ENCODE measurements around the gene GPR68.

The GPR68 gene

DNA sequence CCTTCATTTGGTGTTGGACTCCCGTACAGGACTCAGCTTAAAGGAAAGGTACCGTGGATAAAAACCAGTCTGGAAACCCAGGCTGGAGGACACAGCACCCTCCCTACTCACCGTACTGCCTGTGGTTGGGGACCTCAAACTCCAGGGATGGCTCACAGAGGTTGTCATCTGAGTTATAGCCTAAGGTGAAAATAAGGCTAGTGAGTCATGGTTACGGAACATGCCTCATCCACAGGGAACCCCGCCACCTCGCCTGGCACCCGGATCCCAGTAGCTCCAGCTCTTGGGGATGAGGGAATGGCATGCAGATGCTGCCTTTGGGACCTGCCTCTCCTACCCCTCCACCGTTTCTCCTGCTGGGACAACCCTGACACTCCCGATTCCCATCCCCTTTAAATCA, 36.8 kb upstream of the GPR68 start:
- TF ChIP-seq, protein P1, sequence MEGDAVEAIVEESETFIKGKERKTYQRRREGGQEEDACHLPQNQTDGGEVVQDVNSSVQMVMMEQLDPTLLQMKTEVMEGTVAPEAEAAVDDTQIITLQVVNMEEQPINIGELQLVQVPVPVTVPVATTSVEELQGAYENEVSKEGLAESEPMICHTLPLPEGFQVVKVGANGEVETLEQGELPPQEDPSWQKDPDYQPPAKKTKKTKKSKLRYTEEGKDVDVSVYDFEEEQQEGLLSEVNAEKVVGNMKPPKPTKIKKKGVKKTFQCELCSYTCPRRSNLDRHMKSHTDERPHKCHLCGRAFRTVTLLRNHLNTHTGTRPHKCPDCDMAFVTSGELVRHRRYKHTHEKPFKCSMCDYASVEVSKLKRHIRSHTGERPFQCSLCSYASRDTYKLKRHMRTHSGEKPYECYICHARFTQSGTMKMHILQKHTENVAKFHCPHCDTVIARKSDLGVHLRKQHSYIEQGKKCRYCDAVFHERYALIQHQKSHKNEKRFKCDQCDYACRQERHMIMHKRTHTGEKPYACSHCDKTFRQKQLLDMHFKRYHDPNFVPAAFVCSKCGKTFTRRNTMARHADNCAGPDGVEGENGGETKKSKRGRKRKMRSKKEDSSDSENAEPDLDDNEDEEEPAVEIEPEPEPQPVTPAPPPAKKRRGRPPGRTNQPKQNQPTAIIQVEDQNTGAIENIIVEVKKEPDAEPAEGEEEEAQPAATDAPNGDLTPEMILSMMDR (conservative IDR thresholded peaks at IDR 0.05; ENCODE audit: control insufficient read depth, insufficient read depth, low read depth, low read length): no peak
- peak; percentile 40 for DNase-seq (ENCODE audit: low read depth)
- no peak overlapping the region for H3K4me3 ChIP-seq (ENCODE audit: control insufficient read depth, low read depth, low read length)

DNA sequence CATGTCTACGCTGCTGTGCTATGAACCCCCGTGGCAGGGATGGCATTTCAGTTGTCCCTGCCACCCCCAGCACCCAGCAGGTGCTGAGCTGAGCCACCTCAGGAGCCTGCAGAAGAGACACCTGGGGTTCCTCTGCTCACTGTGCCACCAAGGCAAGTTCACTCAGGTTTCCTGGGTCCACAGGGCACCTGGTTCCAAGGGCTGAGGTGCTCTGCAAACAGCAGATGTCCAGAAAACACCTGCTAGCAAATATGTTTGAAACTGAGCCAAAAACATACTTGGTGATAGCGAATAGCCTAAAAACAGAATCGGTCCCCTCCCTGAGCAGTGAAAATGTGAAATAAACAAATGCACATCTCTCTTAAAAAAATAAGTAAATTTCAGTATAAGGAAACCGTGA, 35.6 kb upstream of the GPR68 start:
- no peak for DNase-seq (ENCODE audit: low read depth)
- no peak overlapping the region for H3K4me3 ChIP-seq (ENCODE audit: control insufficient read depth, low read depth, low read length)
- TF ChIP-seq, protein P1 (conservative IDR thresholded peaks at IDR 0.05; ENCODE audit: control insufficient read depth, insufficient read depth, low read depth, low read length): no peak

DNA sequence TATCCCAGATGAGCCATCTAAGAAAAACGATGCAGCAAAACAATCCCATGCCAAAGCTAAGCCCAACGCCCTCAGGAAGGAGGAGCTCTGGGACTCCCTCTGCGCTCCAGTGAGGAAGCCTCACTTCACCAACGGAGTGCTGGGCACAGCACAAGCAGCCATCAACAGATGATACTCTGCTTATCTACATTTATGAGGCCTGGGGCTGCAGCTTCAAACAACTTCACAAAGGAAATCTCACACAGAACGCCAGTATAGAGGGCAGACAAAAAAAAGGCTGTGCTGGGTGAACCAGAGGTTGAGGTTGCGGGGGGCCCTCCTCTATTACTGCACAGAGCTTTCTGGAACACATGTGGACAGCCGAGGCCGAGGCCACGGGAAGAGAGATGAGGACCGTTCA, 34.9 kb upstream of the GPR68 start:
- TF ChIP-seq, protein P1 (conservative IDR thresholded peaks at IDR 0.05; ENCODE audit: control insufficient read depth, insufficient read depth, low read depth, low read length): no peak
- no peak overlapping the region for H3K4me3 ChIP-seq (ENCODE audit: control insufficient read depth, low read depth, low read length)
- no peak for DNase-seq (ENCODE audit: low read depth)

DNA sequence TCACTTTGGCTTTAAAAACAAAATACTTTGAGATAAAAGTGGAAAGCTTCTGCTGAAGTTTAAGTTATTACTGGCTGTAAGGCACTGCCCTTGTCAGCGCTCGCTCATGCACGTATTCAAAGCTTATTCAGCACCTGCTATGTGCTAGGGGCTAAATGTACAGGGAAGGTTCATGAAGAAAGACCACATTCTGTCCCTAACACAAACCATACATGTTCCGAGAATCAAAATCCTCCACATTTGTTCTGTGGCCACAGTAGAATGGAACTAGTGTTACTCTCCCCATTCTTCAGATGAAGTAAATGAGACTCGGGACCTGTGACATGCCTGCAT, 33.8 kb upstream of the GPR68 start:
- TF ChIP-seq, protein P1 (conservative IDR thresholded peaks at IDR 0.05; ENCODE audit: control insufficient read depth, insufficient read depth, low read depth, low read length): no peak
- no peak for DNase-seq (ENCODE audit: low read depth)
- no peak overlapping the region for H3K4me3 ChIP-seq (ENCODE audit: control insufficient read depth, low read depth, low read length)

DNA sequence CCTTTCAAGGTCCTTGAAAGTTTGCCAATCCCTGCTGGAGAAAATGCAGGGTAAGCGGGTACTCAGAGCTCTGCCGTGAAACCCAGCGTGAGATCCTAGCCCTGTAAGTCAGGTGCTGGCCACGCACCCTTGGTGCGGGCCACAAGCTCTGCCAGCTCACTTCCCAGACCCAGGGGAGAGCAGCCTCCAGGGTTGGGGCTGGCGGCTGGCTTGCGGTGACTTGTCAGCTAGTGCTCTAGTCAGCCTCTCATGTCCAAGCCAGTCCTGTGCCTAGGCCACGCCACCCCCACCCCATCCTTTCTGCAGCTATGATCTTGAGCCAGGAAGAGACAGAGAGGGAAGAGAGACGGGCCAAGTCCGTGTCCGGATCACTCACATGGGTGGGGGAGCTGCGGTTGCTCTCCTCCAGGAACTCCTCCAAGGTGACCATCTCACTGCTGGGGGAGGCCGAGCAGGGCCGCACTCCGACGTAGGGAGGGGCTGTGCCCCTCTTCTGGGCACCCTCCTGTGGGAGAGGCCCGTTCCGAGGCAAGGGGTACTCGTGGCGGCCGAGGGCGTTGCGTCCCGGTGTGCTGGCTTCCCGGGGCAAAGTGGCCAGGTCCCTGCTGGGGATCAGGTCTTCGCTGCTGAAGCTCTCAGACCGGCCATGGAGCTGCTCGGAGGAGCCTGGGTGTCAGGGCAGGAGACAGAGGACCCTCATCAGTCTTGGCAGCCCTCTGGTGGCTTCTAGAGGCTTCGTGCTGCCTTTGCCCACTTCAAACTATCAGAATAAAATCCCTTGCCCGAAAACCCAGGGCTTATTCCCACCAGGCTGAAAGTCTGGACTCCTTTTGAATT, 33.3 kb upstream of the GPR68 start:
- TF ChIP-seq, protein P1 (conservative IDR thresholded peaks at IDR 0.05; ENCODE audit: control insufficient read depth, insufficient read depth, low read depth, low read length): no peak
- no peak for DNase-seq (ENCODE audit: low read depth)
- H3K4me3 ChIP-seq (ENCODE audit: control insufficient read depth, low read depth, low read length): no peak overlapping the region

DNA sequence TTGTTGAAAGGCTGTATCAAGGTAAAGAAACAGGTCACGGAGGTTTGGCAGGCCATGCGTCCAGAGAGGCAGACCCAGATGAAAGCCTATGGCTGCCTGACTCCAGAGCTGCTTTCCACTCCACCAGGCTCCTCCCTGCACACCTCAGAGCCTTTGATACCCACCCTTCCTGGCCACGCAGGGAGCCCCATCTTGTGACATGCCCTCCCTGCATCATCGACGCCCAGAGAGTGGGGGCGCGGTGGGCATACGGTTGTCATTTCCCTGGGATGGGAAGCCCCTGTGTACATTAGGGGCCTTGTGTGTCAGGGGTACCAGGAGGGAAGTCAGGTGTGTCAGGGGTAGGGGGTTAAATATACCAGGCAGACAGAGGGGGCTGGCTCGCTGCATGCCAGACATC, 30.3 kb upstream of the GPR68 start:
- DNase-seq (ENCODE audit: low read depth): no peak
- TF ChIP-seq, protein P1 (conservative IDR thresholded peaks at IDR 0.05; ENCODE audit: control insufficient read depth, insufficient read depth, low read depth, low read length): no peak

More for the DNA sequence above, 30.3 kb upstream of the GPR68 start:
- no peak overlapping the region for H3K4me3 ChIP-seq (ENCODE audit: control insufficient read depth, low read depth, low read length)
